Measurements from ENCODE around the gene SLC15A3.

GRCh38 chr11:60910711-60911380 is 41.1 kb downstream of the SLC15A3 start:
- TF ChIP-seq CTCF (IDR thresholded peaks at IDR 0.05) = peak in 1 of 5 experiments; percentile 12
- TF ChIP-seq POLR2AphosphoS5 (IDR thresholded peaks at IDR 0.05) = no peak
